Tibial nerve (tissue), 4 donors: ENCODE results near the gene FOXO4.

Experiments
- CTCF ChIP-seq, 5 experiments: fragments of 200-600 bp in 3 of 5; fragments of 450-650 bp in 2 of 5; sonication (generic) in 3 of 5; IDR thresholded peaks; one replicate each; pipeline ENCODE4 v1.5.1; 2016 to 2019; ENCODE audit warnings: antibody characterized with exemption in 5 of 5, mild to moderate bottlenecking in 3 of 5, moderate library complexity in 2 of 5
- EP300 ChIP-seq, 2 donors: sonication (generic); formaldehyde crosslinking; IDR thresholded peaks; one replicate each; pipeline ENCODE4 v1.6.1; 2017; ENCODE audit warnings: antibody characterized with exemption in 2 of 2, mild to moderate bottlenecking in 1 of 2
- POLR2A ChIP-seq, 2 donors: fragments of 450-650 bp; IDR thresholded peaks; one replicate each; pipeline ENCODE4 v1.6.1; 2017; ENCODE audit warnings: antibody characterized with exemption in 2 of 2, mild to moderate bottlenecking in 2 of 2, moderate library complexity in 2 of 2

DNA sequence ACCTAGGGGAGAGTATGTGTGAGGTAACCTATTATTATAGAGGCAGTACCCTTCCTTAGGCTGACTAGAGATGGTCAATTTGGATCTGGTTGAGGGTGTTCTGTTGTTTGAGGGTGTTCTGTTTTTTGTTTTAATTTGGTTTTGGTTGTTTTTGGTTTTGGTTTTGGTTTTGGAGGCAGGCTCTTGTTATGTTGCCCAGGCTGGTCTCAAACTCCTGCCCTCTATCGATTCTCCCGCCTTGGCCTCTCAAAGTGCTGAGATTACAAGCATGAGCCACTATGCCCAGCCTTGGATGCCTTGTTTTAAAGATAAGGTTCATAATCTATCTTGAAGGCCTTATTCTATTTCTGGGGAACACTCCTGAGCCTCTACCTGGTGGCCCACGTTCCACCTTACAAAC, 10.0 kb downstream of the FOXO4 start:
- TF ChIP-seq CTCF (IDR thresholded peaks at IDR 0.05) (no peak), POLR2A (IDR thresholded peaks at IDR 0.05) (no peak), EP300 (IDR thresholded peaks at IDR 0.05) (no peak)
